Activated CD8-positive, alpha-beta memory T cell treated with anti-CD3 and anti-CD28 coated beads, Interleukin-2, amount 50 U/mL, for 1 hour (primary cell): Measurements from ENCODE around the gene COL15A1.

Experiments
- DNase-seq: peaks from one replicate; pipeline ENCODE4 v3.0.0-alpha.2; 2020; ENCODE audit errors: extremely low read depth

Gene COL15A1

GRCh38 chr9:99037769-99038483, 94.2 kb downstream of the COL15A1 start:
- DNase-seq = no peak

GRCh38 chr9:99038484-99038820, 94.7 kb downstream of the COL15A1 start:
- DNase-seq = no peak

DNA sequence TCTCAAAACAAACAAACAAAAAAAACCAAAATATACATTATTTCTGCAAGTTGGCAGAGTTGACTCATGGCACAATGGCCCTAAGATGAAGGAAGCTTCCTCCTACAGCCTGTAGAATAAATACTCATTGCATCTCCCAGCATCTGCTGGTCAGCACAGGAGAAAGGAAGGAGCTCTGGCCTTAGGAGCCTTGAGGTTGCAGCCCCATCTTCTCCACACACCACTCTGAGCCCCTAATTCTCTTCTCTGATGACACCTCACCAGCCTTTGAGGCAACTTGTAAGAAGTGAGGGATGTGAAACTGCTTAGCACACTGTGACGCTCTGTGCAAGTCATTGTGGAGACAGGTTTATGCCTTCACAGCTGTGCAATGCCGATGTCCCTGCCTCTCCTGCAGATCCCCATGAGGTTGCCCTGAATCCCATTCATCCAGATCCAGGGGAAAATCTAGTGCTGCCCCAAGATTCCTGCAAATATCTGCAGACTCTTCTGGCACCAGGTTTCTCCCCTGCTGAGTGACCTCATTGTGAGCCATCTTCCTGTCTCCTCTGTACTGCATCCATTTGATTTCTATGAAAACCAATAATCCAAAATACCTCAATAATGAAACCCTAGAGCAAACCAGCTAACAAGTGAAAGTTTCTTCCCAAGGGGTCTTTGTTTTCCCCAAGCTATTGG, 95.9 kb downstream of the COL15A1 start:
- DNase-seq = no peak

GRCh38 chr9:99040251-99040900, 96.7 kb downstream of the COL15A1 start:
- DNase-seq = no peak

DNA sequence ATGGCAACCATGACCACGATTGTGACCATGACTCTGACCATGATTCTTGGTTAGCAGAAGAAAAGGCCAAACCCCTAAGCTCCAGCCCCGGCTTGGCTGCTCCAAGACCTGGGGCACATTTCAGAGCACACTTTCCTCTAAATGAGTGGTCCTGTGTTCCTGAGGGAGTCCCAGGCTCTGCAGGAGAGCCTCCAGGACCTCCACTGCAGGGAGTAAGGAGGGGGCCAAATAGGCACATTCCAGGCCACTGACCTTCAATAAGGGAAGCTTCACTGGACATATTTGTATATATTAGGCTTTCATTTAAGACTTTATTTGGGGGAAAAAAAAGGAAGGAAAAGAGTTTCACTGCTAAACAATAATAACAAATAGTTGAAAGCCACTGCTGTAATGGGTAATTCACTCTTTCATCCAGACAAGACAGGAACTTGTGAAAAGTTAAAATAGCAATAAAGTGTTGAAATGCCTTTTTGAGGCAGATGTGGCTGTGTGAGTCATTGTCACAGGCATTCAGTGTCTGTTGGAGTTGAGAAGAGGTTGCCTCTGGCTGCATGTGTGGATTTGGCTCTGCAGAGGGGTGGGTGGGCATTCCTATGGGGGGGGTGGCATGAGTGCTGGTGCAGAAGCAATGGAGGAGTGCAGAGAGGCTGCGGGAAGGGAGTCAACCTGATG, 97.3 kb downstream of the COL15A1 start:
- DNase-seq = no peak

- DNase-seq = no peak
These were observed 97.9 kb downstream of the COL15A1 start for GRCh38 chr9:99041618-99042017.

DNA sequence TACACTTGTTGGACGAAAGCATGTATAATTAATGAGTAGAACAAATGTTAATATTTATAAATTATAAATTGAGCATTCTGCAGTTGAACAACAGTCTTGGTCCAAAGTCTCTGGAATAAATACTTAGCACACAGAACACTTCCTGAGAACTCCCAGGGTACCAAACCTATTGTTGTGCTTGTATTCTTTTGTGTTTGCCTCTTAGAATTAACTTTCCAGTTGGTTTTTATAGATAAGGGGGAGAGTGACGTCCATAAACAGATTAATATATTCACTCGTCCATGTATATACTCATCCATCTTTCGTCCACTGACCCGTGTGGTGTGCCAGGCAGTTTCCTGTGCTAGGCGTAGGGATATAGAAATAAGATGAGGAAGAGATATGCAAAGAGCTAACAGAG, 98.9 kb downstream of the COL15A1 start:
- no peak for DNase-seq

GRCh38 chr9:99044827-99045226, 101.1 kb downstream of the COL15A1 start:
- no peak for DNase-seq

- DNase-seq = no peak
These were observed 102.4 kb downstream of the COL15A1 start for GRCh38 chr9:99046068-99046467.

- DNase-seq = no peak
These were observed 102.9 kb downstream of the COL15A1 start for GRCh38 chr9:99046542-99047071.

GRCh38 chr9:99049228-99049627, 105.5 kb downstream of the COL15A1 start:
- no peak for DNase-seq

- no peak for DNase-seq
These were observed 105.9 kb downstream of the COL15A1 start for GRCh38 chr9:99049641-99050040.

- no peak for DNase-seq
These were observed 106.7 kb downstream of the COL15A1 start for GRCh38 chr9:99050292-99050911.

DNA sequence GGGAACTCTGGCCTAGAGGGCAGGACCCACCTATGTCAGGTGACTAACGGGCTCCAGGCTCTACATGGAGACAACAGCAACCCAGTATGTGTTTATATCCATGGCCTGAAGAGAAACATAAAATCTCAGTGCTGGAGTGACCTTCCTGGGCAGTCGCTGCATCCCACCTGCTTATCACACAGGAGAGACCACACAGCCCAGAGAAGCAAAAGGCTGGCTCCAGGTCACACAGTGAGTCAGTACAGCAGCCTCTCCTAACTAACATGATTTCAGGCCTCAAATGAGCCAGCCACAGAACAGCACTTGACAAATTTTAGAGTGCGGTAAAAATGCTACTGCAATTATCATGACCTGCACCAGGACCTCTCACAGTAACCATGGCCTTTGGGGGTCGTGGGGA, 107.2 kb downstream of the COL15A1 start:
- DNase-seq = no peak

- no peak for DNase-seq
These were observed 107.7 kb downstream of the COL15A1 start for GRCh38 chr9:99051406-99051805.

DNA sequence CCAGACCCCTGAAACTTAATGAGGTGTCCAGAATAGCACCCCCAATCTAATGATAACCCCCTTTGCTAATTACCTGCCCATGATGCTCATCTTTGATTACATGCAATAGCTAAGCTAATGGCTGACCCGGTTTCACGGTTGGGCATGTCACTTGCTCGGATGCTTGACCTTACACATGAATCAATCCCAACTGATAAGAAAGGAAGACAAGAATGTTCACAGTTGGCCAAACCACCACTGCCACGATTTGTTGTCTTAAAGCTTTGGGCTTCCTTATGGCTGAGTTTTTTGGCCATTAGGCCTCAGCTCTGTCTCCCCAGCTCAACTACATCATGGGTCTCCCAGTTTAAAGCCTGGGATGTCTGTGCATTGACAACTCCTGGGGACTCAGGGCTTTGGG, 108.1 kb downstream of the COL15A1 start:
- DNase-seq = no peak

- DNase-seq = no peak
These were observed 109.4 kb downstream of the COL15A1 start for GRCh38 chr9:99052815-99053715.

- DNase-seq = no peak
These were observed 110.9 kb downstream of the COL15A1 start for GRCh38 chr9:99054581-99054980.

GRCh38 chr9:99055384-99055783, 111.7 kb downstream of the COL15A1 start:
- DNase-seq = no peak

- no peak for DNase-seq
These were observed 112.5 kb downstream of the COL15A1 start for GRCh38 chr9:99056186-99056585.
